ENCODE data around the gene TOM1L1.
"Not testable (repeated sequence)": the region's sequence is repeated elsewhere in the genome, so short reads cannot be mapped to it uniquely, and the experiment has no call there.

TOM1L1 gene, protein sequence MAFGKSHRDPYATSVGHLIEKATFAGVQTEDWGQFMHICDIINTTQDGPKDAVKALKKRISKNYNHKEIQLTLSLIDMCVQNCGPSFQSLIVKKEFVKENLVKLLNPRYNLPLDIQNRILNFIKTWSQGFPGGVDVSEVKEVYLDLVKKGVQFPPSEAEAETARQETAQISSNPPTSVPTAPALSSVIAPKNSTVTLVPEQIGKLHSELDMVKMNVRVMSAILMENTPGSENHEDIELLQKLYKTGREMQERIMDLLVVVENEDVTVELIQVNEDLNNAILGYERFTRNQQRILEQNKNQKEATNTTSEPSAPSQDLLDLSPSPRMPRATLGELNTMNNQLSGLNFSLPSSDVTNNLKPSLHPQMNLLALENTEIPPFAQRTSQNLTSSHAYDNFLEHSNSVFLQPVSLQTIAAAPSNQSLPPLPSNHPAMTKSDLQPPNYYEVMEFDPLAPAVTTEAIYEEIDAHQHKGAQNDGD

DNA sequence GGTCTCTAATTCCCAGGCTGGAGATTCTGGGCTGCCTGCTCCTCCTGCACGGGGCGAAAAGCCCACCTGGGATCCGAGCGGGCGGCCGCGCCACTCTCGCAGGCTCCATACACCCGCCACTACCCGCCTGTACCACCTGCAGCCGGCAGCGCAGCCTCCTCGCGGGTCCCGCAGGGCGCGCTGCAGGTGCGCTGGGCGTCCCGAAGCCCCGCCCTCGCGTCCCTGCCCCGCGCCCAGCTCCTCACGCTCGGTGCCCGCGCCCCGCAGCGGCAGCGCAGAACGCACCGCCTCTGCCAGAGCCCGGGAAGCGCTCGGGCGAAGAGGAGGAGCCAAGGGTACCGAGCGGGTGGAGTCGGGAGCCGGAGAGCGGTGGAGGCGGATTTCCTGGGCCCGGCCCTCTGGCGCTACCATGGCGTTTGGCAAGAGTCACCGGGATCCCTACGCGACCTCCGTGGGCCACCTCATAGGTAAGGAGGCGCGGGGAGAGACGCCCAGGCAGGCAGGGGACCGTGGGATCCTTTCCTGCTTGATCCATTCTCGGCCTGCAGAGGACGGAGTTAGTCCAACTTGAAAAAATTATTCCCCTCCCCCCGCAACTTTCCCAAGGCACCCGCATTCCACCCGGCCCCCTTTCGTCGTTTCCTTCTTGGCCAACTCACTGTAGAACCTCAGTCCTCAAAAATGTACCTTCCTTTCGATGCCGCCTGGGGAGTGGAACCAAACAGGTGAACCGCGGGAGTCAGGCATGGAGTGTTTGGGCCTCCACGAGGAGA lies at the start of gene TOM1L1:
Gene TOM1L1 (plus strand): TSS at position 396 of the 773 bp plus-strand sequence. CDS start 14 bp downstream, at position 410.
- DNase-seq (ENCODE audit: low read depth): peak; percentile 1

GRCh38 chr17:54859187-54859586 lies 41.5 kb upstream of the TOM1L1 start:
- DNase-seq (ENCODE audit: low read depth): no peak

- no peak for DNase-seq (ENCODE audit: low read depth)
Measured at GRCh38 chr17:54860617-54861470, 39.8 kb upstream of the TOM1L1 start.

DNA sequence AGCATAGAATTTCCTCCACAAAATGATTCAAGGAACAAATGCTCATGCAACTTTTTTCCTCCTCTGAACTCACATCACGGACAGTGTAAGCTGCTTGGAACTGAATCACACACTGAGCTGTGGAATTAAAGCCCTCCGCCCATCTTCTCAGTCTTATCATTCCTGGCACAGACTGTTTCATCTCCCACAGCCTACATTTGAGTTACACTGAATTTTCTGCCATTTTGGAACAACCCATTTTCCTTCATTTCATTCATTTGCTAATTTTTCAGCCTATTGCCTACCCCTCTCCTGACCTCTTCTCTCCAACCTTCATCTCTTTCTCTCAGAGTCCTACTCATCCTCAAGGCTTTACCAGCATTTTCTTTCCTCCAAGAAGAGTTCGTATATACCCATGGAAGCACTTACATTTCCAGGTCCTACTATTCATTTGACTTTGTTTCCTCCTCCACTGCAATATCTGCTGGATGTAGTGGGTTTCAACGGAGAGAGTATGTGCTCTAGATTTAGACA lies 39.1 kb upstream of the TOM1L1 start:
- no peak for DNase-seq (ENCODE audit: low read depth)

DNA sequence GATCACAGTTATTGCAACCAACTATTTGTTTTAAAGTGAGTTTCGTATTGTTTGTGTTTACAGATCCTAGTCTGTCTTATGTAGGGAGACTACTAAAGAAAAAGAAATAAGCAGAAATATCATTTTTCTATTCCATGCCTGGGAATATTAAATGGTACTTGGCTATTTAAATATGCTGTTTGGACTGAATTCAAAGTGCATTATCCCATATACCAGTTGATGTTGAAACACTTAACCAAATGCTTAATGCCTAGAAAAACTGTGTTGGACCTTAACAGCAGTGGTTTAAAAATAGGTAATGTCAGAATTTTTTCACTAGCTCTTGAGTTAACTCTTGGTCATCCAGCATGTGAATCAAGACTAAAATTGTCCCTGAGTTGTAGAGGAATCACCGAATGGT lies 37.5 kb upstream of the TOM1L1 start:
- no peak for DNase-seq (ENCODE audit: low read depth)

DNA sequence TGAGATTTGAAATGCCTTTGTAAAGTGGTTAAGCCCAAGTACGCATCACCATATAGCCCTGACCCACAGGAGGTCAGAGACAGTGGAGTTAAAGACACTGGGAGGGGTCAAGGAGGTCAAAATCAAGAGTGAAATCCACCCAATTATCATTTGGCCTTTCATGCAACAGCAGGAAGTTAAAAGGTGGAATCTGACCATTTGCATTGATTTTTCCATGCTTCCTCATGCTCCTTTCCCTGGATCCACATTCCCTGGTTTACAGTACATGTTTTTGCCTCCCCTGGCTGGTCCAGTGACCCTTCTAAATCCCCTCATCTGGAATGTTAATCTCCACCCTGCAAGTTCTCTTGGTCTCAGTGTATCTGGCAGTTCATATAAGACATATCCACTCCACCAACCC lies 36.6 kb upstream of the TOM1L1 start:
- DNase-seq (ENCODE audit: low read depth): no peak

GRCh38 chr17:54864636-54865356 lies 35.9 kb upstream of the TOM1L1 start:
- DNase-seq (ENCODE audit: low read depth): no peak

- no peak for DNase-seq (ENCODE audit: low read depth)
Measured at GRCh38 chr17:54867634-54868033, 33.0 kb upstream of the TOM1L1 start.

DNA sequence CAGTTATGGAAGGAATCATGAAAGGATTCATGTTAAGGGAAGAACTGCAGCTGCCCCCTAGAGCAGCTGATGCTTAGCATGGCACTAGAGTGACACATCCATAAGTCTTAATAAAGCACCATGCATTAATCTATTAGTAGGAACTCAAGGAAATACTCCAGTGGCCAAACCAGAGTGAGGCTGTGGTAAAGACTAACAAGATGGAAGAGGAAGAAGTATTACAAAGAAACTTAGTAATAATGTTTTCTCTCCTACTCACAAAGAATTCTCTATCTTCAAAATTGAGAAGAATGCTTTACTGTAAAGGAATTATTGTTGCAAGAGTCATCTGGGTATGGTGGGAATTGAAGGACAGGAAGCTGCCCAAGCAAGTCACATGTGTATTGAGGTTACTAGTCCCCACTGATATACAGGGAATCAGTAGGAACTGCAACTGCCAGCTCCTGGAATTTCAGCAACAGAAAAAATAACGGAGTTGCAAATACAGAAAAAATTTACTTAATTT lies 29.9 kb upstream of the TOM1L1 start:
- DNase-seq (ENCODE audit: low read depth): no peak

DNA sequence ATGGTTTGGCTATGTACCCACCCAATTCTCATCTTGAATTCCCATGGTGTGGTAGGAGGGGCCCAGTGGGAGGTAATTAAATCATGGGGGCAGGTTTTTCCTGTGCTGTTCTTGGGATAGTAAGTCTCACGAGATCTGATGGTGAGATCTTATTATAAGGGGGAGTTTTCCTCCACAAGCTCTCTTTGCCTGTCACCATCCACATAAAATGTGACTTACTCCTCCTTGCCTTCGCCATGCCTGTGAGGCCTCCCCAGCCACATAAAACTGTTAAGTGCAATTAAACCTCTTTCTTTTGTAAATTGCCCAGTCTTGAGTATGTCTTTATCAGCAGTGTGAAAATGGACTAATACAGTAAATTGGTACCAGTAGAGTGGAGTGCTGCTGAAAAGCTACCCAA lies 24.7 kb upstream of the TOM1L1 start:
- not testable (repeated sequence) for DNase-seq (ENCODE audit: low read depth)

DNA sequence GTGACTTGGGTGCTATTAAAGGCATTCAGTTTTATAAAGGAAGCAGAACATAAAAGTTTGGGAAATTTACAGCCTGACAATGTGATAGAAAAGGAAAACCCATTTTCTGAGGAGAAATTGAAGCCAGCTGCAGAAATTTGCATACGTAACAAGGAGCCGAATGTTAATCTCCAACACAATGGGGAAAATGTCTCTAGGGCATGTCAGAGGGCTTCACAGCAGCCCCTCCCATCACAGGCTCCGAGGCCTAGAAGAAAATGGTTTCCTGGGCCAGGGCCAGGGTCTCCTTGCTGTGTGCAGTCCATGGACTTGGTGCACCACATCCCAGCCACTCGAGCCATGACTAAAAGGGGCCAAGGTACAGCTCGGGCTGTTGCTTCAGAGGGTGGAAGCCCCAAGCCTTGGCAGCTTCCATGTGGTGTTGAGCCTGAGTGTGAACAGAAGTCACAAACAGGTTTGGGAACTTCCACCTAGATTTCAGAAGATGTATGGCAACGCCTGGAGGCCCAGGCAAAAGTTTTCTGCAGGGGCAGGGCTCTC lies 23.9 kb upstream of the TOM1L1 start:
- no peak for DNase-seq (ENCODE audit: low read depth)

- no peak for DNase-seq (ENCODE audit: low read depth)
Measured at GRCh38 chr17:54881255-54881972, 19.2 kb upstream of the TOM1L1 start.

DNA sequence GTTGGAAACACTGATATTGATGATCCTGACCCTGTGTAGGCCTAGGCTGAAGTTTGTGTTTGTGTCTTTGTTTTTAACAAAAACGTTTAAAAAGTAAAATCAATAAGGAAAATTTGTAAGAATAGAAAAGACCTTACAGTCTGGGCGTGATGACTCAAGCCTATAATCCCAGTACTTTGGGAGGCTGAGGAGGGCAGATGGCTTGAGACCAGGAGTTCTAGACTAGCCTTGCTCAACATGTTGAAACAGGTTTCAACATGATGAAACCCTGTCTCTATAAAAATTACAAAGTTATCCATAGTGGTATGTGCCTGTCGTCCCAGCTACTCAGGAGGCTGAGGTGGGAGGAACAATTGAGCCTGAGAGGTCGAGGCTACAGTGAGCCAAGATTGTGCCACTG lies 18.3 kb upstream of the TOM1L1 start:
- DNase-seq (ENCODE audit: low read depth): no peak

- DNase-seq (ENCODE audit: low read depth): no peak
Measured at GRCh38 chr17:54882950-54883349, 17.7 kb upstream of the TOM1L1 start.

- DNase-seq (ENCODE audit: low read depth): no peak
Measured at GRCh38 chr17:54883939-54884338, 16.7 kb upstream of the TOM1L1 start.

GRCh38 chr17:54887787-54888186 lies 12.9 kb upstream of the TOM1L1 start:
- DNase-seq (ENCODE audit: low read depth): no peak

DNA sequence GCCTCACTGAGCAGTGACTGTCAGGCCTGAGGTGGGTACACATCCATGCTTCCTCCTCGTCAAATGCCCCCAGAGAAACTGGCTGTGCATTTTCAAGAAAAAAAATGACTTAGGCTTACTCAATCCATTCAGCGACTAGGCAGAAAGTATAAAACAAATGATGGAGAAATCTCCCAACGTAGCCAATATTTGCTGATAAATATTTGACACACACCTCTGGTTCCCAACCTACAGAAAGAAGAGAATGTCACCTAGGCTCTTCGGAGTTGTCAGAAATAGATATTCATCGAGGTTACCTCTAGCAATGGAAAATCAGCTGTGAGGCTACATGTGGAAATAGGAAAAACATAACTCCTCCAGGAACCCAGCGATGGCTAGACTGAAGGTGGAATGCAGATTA lies 12.4 kb upstream of the TOM1L1 start:
- no peak for DNase-seq (ENCODE audit: low read depth)

- DNase-seq (ENCODE audit: low read depth): no peak
Measured at GRCh38 chr17:54888981-54889380, 11.7 kb upstream of the TOM1L1 start.

GRCh38 chr17:54891176-54891821 lies 9.4 kb upstream of the TOM1L1 start:
- DNase-seq (ENCODE audit: low read depth): no peak

DNA sequence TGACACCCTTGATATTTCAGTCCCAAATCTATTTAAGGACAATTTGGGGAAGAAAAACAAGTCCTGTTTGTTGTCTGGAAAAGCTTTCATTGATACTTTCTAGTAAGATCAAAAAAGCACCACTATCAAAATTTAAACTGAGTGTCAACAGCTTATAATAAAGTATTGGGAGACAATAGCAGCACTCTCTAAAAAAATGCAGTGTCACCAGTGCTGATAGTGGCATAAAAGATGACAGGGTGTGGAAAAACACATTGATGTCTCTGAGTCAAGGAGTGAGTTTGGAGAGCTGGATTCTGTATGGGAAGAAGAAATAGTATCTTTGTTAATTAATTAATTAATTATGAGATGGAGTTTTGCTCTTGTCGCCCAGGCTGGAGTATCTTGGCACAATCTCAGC lies 8.3 kb upstream of the TOM1L1 start:
- DNase-seq (ENCODE audit: low read depth): no peak
